ENCODE results near the gene LAG3.

DNA sequence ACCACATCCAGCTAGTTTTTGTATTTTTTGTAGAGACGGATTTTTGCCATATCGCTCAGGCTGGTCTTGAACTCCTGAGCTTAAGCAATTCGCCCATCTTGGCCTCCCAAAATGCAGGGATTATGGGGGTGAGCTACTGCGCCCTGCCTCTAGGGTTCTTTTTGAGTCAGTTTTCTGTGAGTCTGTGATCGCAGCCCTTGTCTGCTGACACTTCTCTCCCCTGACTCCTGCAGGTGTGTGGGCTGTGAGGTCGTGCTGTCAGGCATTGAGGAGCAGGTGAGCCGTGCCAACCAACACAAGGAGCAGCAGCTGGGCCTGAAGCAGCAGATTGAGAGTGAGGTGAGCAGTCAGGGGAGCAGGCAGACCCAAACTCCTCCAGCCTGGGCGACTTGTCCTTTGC is 42.2 kb upstream of the LAG3 start:
- no peak for TF ChIP-seq POLR2A (IDR thresholded peaks at IDR 0.05)
- TF ChIP-seq, protein P1, sequence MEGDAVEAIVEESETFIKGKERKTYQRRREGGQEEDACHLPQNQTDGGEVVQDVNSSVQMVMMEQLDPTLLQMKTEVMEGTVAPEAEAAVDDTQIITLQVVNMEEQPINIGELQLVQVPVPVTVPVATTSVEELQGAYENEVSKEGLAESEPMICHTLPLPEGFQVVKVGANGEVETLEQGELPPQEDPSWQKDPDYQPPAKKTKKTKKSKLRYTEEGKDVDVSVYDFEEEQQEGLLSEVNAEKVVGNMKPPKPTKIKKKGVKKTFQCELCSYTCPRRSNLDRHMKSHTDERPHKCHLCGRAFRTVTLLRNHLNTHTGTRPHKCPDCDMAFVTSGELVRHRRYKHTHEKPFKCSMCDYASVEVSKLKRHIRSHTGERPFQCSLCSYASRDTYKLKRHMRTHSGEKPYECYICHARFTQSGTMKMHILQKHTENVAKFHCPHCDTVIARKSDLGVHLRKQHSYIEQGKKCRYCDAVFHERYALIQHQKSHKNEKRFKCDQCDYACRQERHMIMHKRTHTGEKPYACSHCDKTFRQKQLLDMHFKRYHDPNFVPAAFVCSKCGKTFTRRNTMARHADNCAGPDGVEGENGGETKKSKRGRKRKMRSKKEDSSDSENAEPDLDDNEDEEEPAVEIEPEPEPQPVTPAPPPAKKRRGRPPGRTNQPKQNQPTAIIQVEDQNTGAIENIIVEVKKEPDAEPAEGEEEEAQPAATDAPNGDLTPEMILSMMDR (IDR thresholded peaks at IDR 0.05): no peak
- no peak for TF ChIP-seq EP300 (IDR thresholded peaks at IDR 0.05; ENCODE audit: low read depth)
